ENCODE data around the gene CASP8AP2. TPM values are rescaled to one million over a fixed set of nuclear protein-coding genes. Genes with fewer than 3 reads are reported as not detected.

The CASP8AP2 gene
- total and polyA plus RNA-seq, 4 donors = 4.3 to 24.4 (median 8.2) TPM

- H3K4me3 ChIP-seq = no peak overlapping the region
- H3K27ac ChIP-seq (ENCODE audit: low read depth in 1 of 2, low read length in 1 of 2) = no peak overlapping the region
- no peak overlapping the region for H3K9ac ChIP-seq (ENCODE audit: insufficient read depth in 1 of 2, low read length in 2 of 2)
- TF ChIP-seq CTCF (IDR thresholded peaks at IDR 0.05; ENCODE audit: control extremely low read depth, extremely low read depth) = no peak
- DNase-seq (no peak), ATAC-seq (ENCODE audit: insufficient read depth, low FRiP score) (no peak)
- no peaks in the 10 kb centered on the region for H3K27me3 ChIP-seq (ENCODE audit: control insufficient read depth in 3 of 3, insufficient read depth in 3 of 3, low read length in 2 of 3)
- no peaks in the 10 kb centered on the region for H3K4me1 ChIP-seq (ENCODE audit: control insufficient read depth in 5 of 5, insufficient read depth in 5 of 5, low read length in 5 of 5)
- peaks cover 0 to 13% (median 2%) of the 10 kb centered on the region in 4 donors for H3K9me3 ChIP-seq (ENCODE audit: control insufficient read depth in 4 of 4, insufficient read depth in 3 of 4, low read length in 3 of 4)
- 94 to 96% methylated on average over 3 of the region's 3 CpGs for WGBS, 2 donors
- H3K36me3 ChIP-seq (ENCODE audit: control insufficient read depth in 4 of 4, insufficient read depth in 4 of 4, low read length in 4 of 4) = no peaks in the 10 kb centered on the region
These were observed 86.6 kb downstream of the CASP8AP2 start for GRCh38 chr6:89916136-89916920.

GRCh38 chr6:89917216-89917615 is 87.5 kb downstream of the CASP8AP2 start:
- no peaks in the 10 kb centered on the region for H3K4me1 ChIP-seq (ENCODE audit: control insufficient read depth in 5 of 5, insufficient read depth in 5 of 5, low read length in 5 of 5)
- H3K36me3 ChIP-seq (ENCODE audit: control insufficient read depth in 4 of 4, insufficient read depth in 4 of 4, low read length in 4 of 4) = no peaks in the 10 kb centered on the region
- 93 to 98% methylated on average over 4 of the region's 4 CpGs for WGBS, 2 donors
- H3K9ac ChIP-seq (ENCODE audit: insufficient read depth in 1 of 2, low read length in 2 of 2) = no peak overlapping the region
- no peak for ATAC-seq (ENCODE audit: insufficient read depth, low FRiP score)
- no peak for TF ChIP-seq CTCF (IDR thresholded peaks at IDR 0.05; ENCODE audit: control extremely low read depth, extremely low read depth)
- H3K27me3 ChIP-seq (ENCODE audit: control insufficient read depth in 3 of 3, insufficient read depth in 3 of 3, low read length in 2 of 3) = no peaks in the 10 kb centered on the region
- H3K4me3 ChIP-seq = no peak overlapping the region
- no peak for DNase-seq
- peaks cover 0 to 13% (median 2%) of the 10 kb centered on the region in 4 donors for H3K9me3 ChIP-seq (ENCODE audit: control insufficient read depth in 4 of 4, insufficient read depth in 3 of 4, low read length in 3 of 4)
- H3K27ac ChIP-seq (ENCODE audit: low read depth in 1 of 2, low read length in 1 of 2) = no peak overlapping the region

- Histone ChIP-seq H3K27ac (ENCODE audit: low read depth in 1 of 2, low read length in 1 of 2) (no peak overlapping the region), H3K27me3 (ENCODE audit: control insufficient read depth in 3 of 3, insufficient read depth in 3 of 3, low read length in 2 of 3) (no peaks in the 10 kb centered on the region), H3K4me3 (no peak overlapping the region), H3K36me3 (ENCODE audit: control insufficient read depth in 4 of 4, insufficient read depth in 4 of 4, low read length in 4 of 4) (no peaks in the 10 kb centered on the region), H3K4me1 (ENCODE audit: control insufficient read depth in 5 of 5, insufficient read depth in 5 of 5, low read length in 5 of 5) (no peaks in the 10 kb centered on the region), H3K9me3 (ENCODE audit: control insufficient read depth in 4 of 4, insufficient read depth in 3 of 4, low read length in 3 of 4) (peaks cover 0 to 13% (median 2%) of the 10 kb centered on the region in 4 donors), H3K9ac (ENCODE audit: insufficient read depth in 1 of 2, low read length in 2 of 2) (no peak overlapping the region)
- TF ChIP-seq CTCF (IDR thresholded peaks at IDR 0.05; ENCODE audit: control extremely low read depth, extremely low read depth) = no peak
- DNase-seq (no peak), ATAC-seq (ENCODE audit: insufficient read depth, low FRiP score) (no peak)
- WGBS, 2 donors = 82% methylated on average over 3 of the region's 3 CpGs
These were observed 88.2 kb downstream of the CASP8AP2 start for GRCh38 chr6:89917801-89918366.

Small RNAs within 50 kb of the gene (small RNA-seq; reads per million reads assigned to genes)
- not detected for gene DNAJC19P6 (ENCODE audit: low replicate concordance)
- gene RF00019 (ENCODE audit: low replicate concordance) = not detected

Other genes with a start within 250 kb of the CASP8AP2 start
- gene LYRM2, start 191.1 kb upstream of the CASP8AP2 start, total RNA-seq = 10 to 100 TPM; 26.1 to 38.1 TPM
- gene LYRM2, start 191.1 kb upstream of the CASP8AP2 start, polyA plus RNA-seq = 10 to 100 TPM; 25.6 to 28.1 TPM
- 10 to 100 TPM; 31.3 to 32.0 TPM for gene MDN1, start 10.1 kb upstream of the CASP8AP2 start, total RNA-seq
- gene MDN1, start 10.1 kb upstream of the CASP8AP2 start, polyA plus RNA-seq = 10 to 100 TPM in 1 of 2 donors, 1 to 10 TPM in 1; 7.6 to 33.8 TPM
- not detected for gene GJA10, start 64.6 kb downstream of the CASP8AP2 start, total RNA-seq
- gene GJA10, start 64.6 kb downstream of the CASP8AP2 start, polyA plus RNA-seq = not detected